Stimulated activated CD8-positive, alpha-beta memory T cell treated with anti-CD3 and anti-CD28 coated beads, Interleukin-2, amount 100 ng/mL, for 1 hour (primary cell): Measurements from ENCODE around the gene RBMS3.

Experiments used
- DNase-seq, 2 donors: peaks; one replicate each; pipeline ENCODE4 v3.0.0-alpha.2; 2020; ENCODE audit warnings: low read depth in 2 of 2

The RBMS3 gene

GRCh38 chr3:29889215-29889614 lies 608.3 kb downstream of the RBMS3 start:
- no peak for DNase-seq

GRCh38 chr3:29890801-29891200 lies 609.9 kb downstream of the RBMS3 start:
- no peak for DNase-seq

- no peak for DNase-seq
These were observed 612.2 kb downstream of the RBMS3 start for GRCh38 chr3:29892976-29893554.

- DNase-seq, result no peak
These were observed 616.0 kb downstream of the RBMS3 start for GRCh38 chr3:29896856-29897255.

GRCh38 chr3:29898171-29898965 lies 617.5 kb downstream of the RBMS3 start:
- no peak for DNase-seq

- DNase-seq, result no peak
These were observed 618.1 kb downstream of the RBMS3 start for GRCh38 chr3:29899021-29899420.

- DNase-seq, result no peak
These were observed 620.2 kb downstream of the RBMS3 start for GRCh38 chr3:29901097-29901496.

GRCh38 chr3:29903600-29903999 lies 622.7 kb downstream of the RBMS3 start:
- DNase-seq, result no peak

- DNase-seq, result no peak
These were observed 626.0 kb downstream of the RBMS3 start for GRCh38 chr3:29906906-29907305.

- DNase-seq, result no peak
These were observed 631.9 kb downstream of the RBMS3 start for GRCh38 chr3:29912600-29913288.

- DNase-seq, result no peak
These were observed 634.1 kb downstream of the RBMS3 start for GRCh38 chr3:29914861-29915524.

GRCh38 chr3:29919571-29919970 lies 638.7 kb downstream of the RBMS3 start:
- DNase-seq, result no peak

GRCh38 chr3:29922992-29923746 lies 642.3 kb downstream of the RBMS3 start:
- DNase-seq, result no peak

- DNase-seq, result no peak
These were observed 644.1 kb downstream of the RBMS3 start for GRCh38 chr3:29924783-29925561.

- no peak for DNase-seq
These were observed 645.5 kb downstream of the RBMS3 start for GRCh38 chr3:29926378-29926777.

- no peak for DNase-seq
These were observed 651.9 kb downstream of the RBMS3 start for GRCh38 chr3:29932696-29933325.

GRCh38 chr3:29933802-29934490 lies 653.1 kb downstream of the RBMS3 start:
- no peak for DNase-seq

- DNase-seq, result no peak
These were observed 653.9 kb downstream of the RBMS3 start for GRCh38 chr3:29934751-29935150.

GRCh38 chr3:29936054-29936453 lies 655.2 kb downstream of the RBMS3 start:
- no peak for DNase-seq

- DNase-seq, result no peak
These were observed 655.9 kb downstream of the RBMS3 start for GRCh38 chr3:29936766-29937165.
